Measurements from ENCODE around the gene TMEM100.

The TMEM100 gene

DNA sequence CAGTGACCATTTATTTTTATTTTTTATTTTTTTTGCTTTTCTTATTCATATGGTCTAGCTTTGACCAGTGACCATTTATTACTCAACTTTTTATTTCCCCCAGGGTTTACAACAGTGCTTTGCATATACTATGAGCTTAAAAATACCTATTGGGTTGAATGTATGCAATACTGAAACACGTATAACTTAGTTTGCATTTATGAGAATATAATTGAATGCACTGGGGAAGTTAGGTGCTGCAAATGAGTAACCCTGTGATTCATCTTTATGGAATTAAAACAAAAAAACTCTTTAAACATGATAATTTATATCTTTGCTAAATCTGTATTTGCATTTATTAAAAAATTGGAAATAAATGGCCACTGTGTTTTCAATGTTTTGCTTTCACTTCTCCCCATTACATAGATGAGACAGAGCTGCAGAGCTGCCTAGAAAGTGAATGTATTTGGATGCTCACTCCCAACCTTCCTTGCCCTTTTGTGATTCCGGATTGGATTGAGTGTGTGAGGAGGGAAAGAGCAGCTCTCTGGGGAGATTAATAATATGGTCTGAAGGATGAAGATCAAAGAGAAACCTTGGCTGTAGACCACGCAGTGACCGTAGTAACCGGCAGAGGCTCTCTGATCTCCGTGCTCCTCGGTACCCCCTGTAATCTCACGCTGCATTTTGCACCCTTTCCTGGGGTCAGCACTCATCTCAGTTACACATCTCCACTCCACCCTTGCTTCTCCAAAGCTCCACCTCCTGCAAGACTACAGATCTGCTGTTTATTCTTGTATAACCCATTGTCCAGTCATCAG lies 14.3 kb downstream of the TMEM100 start:
- TF ChIP-seq EZH2 (IDR thresholded peaks at IDR 0.05; ENCODE audit: borderline replicate concordance, low read depth, low read length, severe bottlenecking), result no peak
- TF ChIP-seq, protein P1, sequence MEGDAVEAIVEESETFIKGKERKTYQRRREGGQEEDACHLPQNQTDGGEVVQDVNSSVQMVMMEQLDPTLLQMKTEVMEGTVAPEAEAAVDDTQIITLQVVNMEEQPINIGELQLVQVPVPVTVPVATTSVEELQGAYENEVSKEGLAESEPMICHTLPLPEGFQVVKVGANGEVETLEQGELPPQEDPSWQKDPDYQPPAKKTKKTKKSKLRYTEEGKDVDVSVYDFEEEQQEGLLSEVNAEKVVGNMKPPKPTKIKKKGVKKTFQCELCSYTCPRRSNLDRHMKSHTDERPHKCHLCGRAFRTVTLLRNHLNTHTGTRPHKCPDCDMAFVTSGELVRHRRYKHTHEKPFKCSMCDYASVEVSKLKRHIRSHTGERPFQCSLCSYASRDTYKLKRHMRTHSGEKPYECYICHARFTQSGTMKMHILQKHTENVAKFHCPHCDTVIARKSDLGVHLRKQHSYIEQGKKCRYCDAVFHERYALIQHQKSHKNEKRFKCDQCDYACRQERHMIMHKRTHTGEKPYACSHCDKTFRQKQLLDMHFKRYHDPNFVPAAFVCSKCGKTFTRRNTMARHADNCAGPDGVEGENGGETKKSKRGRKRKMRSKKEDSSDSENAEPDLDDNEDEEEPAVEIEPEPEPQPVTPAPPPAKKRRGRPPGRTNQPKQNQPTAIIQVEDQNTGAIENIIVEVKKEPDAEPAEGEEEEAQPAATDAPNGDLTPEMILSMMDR (IDR thresholded peaks at IDR 0.05; ENCODE audit: borderline replicate concordance, extremely low read depth, low read length, poor library complexity, severe bottlenecking), result no peak
- Histone ChIP-seq H3K4me1 (ENCODE audit: insufficient read depth, low read length) (no peaks in the 10 kb centered on the region), H3K79me2 (ENCODE audit: insufficient read depth, low read length) (no peaks in the 10 kb centered on the region), H3K9ac (ENCODE audit: low read depth, low read length) (no peak overlapping the region), H3K4me3 (ENCODE audit: low read depth in 1 of 2, low read length in 2 of 2) (no peak overlapping the region), H3K36me3 (ENCODE audit: insufficient read depth, low read length) (no peaks in the 10 kb centered on the region), H2AFZ (ENCODE audit: low read depth, low read length) (no peak overlapping the region), H4K20me1 (ENCODE audit: insufficient read depth, low read length) (no peaks in the 10 kb centered on the region), H3K4me2 (ENCODE audit: insufficient read depth, low read length) (no peak overlapping the region), H3K27me3 (ENCODE audit: insufficient read depth, low read length, poor library complexity) (peaks cover 3% of the 10 kb centered on the region), H3K27ac (ENCODE audit: low read length) (no peak overlapping the region), H3K9me3 (ENCODE audit: insufficient read depth, low read length, severe bottlenecking) (no peaks in the 10 kb centered on the region)
- DNase-seq, result no peak
- ATAC-seq (ENCODE audit: insufficient read depth, low read depth), result no peak

DNA sequence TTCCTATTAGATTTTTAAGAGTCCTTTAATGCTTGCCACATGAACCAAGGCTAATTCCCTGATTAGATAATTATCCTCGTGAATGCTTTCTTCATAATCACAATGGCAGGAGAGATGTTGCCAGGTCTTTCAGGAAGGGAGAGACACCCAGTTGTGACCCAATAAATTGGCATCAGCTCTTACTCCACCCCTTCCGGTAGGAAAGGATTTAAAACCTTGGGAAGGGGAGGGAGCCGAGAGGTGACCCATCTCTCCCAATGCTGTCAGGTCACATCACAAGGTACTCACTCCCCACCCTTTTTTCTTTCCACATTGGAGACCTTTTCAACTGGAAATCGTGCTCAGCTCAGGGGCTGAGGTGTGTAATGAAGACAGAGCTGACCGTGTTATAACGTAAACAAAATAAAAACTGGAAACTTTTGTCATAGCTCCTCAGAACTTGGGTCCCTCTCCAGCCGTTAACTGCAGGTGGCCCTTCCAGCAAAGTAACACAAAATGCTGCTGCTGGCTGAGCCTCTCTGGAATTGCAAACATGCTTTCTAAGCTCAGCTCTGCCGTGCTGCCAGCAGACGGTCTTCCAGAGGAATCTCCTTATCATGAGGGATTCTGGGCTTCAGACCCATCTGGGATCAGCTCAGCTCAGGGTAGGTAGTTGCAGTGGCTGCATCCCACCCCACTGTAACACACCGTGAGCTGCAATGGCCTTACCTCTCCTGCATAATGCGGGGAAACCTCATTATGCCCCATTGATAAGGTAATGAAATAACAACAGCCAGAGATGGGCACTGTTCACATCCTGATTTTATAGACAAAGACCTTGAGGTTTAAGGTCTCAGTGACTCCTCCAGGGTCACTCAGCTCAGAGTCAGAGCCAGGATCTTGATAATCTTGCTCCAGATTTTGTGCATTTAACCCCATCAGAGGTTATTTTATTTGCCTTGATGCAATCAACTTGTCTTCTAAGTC lies 15.6 kb downstream of the TMEM100 start:
- Histone ChIP-seq H3K9me3 (ENCODE audit: insufficient read depth, low read length, severe bottlenecking) (no peaks in the 10 kb centered on the region), H3K4me1 (ENCODE audit: insufficient read depth, low read length) (no peaks in the 10 kb centered on the region), H3K4me3 (ENCODE audit: low read depth in 1 of 2, low read length in 2 of 2) (no peak overlapping the region), H3K27ac (ENCODE audit: low read length) (no peak overlapping the region), H3K79me2 (ENCODE audit: insufficient read depth, low read length) (no peaks in the 10 kb centered on the region), H3K9ac (ENCODE audit: low read depth, low read length) (no peak overlapping the region), H2AFZ (ENCODE audit: low read depth, low read length) (no peak overlapping the region), H3K36me3 (ENCODE audit: insufficient read depth, low read length) (no peaks in the 10 kb centered on the region), H3K27me3 (ENCODE audit: insufficient read depth, low read length, poor library complexity) (peaks cover 3% of the 10 kb centered on the region), H3K4me2 (ENCODE audit: insufficient read depth, low read length) (no peak overlapping the region), H4K20me1 (ENCODE audit: insufficient read depth, low read length) (no peaks in the 10 kb centered on the region)
- DNase-seq (no peak), ATAC-seq (ENCODE audit: insufficient read depth, low read depth) (no peak)
- TF ChIP-seq, protein P1 (IDR thresholded peaks at IDR 0.05; ENCODE audit: borderline replicate concordance, extremely low read depth, low read length, poor library complexity, severe bottlenecking), result no peak
- TF ChIP-seq EZH2 (IDR thresholded peaks at IDR 0.05; ENCODE audit: borderline replicate concordance, low read depth, low read length, severe bottlenecking), result no peak

DNA sequence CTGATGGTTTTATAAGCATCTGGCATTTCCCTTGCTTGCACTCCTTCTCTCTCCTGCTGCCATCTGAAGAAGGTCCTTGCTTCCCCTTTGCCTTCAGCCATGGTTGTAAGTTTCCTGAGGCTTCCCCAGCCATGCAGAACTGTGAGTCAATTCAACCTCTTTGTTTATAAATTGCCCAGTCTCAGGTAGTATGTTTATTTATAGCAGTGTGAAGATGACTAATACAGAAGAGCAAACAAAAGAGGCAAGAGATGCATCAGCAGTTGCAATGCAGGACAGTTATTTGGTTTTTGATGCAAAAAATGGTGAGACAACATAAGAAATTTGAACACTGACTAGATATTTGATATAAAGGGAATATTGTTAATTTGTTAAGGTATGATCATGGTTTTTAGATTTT lies 16.8 kb downstream of the TMEM100 start:
- Histone ChIP-seq H2AFZ (ENCODE audit: low read depth, low read length) (no peak overlapping the region), H4K20me1 (ENCODE audit: insufficient read depth, low read length) (no peaks in the 10 kb centered on the region), H3K9me3 (ENCODE audit: insufficient read depth, low read length, severe bottlenecking) (no peaks in the 10 kb centered on the region), H3K79me2 (ENCODE audit: insufficient read depth, low read length) (no peaks in the 10 kb centered on the region), H3K9ac (ENCODE audit: low read depth, low read length) (no peak overlapping the region), H3K27ac (ENCODE audit: low read length) (no peak overlapping the region), H3K4me3 (ENCODE audit: low read depth in 1 of 2, low read length in 2 of 2) (no peak overlapping the region), H3K36me3 (ENCODE audit: insufficient read depth, low read length) (no peaks in the 10 kb centered on the region), H3K4me1 (ENCODE audit: insufficient read depth, low read length) (no peaks in the 10 kb centered on the region), H3K4me2 (ENCODE audit: insufficient read depth, low read length) (no peak overlapping the region), H3K27me3 (ENCODE audit: insufficient read depth, low read length, poor library complexity) (peaks cover 3% of the 10 kb centered on the region)
- ATAC-seq (ENCODE audit: insufficient read depth, low read depth) (no peak), DNase-seq (no peak)
- no peak for TF ChIP-seq EZH2 (IDR thresholded peaks at IDR 0.05; ENCODE audit: borderline replicate concordance, low read depth, low read length, severe bottlenecking)
- TF ChIP-seq, protein P1 (IDR thresholded peaks at IDR 0.05; ENCODE audit: borderline replicate concordance, extremely low read depth, low read length, poor library complexity, severe bottlenecking), result no peak

Data from DND-41 (cell line).